ENCODE data around the gene SUCLA2.
"Not testable (repeated sequence)": the region's sequence is repeated elsewhere in the genome, so short reads cannot be mapped to it uniquely, and the experiment has no call there.

The SUCLA2 gene

GRCh38 chr13:47991859-47992258 is 9.2 kb downstream of the SUCLA2 start:
- no peak for DNase-seq (ENCODE audit: low read depth)

DNA sequence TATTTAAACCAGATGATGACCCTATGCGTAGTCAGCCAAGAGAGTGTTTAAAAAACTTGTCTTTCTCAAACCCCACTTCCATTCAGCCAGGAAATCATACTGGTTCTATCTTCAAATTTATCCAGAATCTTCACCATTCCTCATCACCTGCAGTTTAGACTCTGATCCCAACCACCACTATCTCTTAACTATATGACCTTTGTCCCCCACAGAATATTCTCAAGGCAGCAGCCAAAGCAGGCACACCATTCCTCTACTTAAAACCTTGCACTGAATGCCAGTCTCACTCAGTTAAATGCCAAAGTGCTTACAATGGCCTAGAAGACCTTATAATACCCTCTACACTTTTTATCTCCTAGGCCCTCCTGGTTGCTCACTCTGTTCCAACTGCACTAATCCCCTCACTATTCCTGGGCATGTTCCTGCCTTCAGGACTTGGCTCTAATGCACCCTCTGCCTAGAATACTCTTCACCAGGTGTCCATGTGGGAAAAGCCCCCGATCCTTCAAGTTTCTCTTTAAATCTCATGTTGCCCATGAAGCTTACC is 10.1 kb downstream of the SUCLA2 start:
- no peak for DNase-seq (ENCODE audit: low read depth)

DNA sequence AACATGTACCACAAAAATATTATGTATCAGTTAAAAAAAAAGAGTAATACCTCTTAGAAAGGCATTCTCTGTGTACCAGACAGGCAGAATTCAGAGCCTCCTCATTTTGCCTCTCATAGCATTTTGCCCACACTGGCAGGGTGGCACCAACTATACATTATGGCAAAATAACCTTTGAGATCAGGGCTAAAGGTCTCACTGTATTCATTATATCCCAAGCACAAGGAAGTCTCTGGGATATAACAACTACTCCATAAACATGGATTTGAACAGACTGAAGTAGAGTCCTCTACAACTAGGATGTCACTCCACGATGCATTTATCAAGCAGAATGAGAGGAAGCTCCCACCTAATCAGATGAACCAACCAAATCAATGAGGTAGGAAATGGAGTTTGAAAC is 10.6 kb downstream of the SUCLA2 start:
- no peak for DNase-seq (ENCODE audit: low read depth)

DNA sequence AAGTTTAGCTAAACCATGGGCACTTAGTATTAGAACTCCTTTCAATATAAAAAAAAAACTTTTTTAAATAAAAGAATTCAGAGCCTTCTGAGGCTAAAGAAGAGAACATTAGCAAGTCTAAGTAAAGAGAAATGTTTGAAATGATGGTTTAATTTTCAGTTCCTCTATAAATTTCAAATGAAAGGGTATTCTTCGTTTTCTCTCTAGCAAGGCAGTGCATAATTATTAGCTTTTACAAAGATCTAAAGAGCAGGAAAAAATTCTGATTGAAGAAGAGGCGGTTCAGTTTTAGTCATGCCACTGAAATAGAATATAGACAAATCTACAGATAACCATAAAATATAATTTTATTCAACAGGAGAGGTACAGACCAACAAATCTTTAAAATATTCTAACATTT is 18.0 kb downstream of the SUCLA2 start:
- DNase-seq (ENCODE audit: low read depth): no peak

DNA sequence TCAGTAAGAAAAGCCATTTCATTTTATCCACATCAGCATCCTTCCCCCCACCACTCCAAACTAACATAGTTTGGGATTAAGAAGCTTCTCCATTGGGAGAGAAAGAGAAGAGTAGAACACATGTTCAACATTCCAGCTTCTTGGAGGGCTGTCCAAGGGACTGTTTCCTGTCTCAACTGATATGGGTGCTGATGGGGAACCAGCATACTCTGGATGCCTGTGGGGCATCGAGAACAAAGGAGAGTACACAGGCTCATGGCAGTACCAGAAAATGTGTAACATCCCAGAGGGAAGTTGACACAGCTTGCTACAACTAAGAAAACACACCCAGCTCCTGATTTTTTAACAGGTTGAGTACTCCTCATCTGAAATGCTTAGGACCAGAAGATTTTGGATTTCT is 24.7 kb downstream of the SUCLA2 start:
- no peak for DNase-seq (ENCODE audit: low read depth)

- no peak for DNase-seq (ENCODE audit: low read depth)
Observed at GRCh38 chr13:47964863-47965262, 36.2 kb downstream of the SUCLA2 start.

DNA sequence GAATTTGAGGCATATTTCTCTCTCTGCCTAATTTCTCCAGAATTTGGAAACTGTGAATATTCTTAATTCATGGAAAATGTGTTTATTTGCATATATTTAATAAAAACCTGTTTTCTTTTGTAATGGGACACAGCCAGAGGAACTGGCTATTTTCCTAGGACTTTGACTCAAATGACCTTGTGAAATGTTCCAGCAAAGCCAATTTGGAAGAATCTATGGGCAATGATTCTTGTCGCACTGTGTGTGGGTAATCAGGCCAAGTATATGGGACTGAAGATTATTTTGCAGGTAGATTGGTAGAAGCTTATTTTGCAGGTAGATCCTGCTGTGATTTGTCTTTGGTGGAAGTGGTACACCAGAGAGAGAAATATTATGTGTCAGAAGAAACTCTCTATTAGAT is 38.8 kb downstream of the SUCLA2 start:
- DNase-seq (ENCODE audit: low read depth): no peak

DNA sequence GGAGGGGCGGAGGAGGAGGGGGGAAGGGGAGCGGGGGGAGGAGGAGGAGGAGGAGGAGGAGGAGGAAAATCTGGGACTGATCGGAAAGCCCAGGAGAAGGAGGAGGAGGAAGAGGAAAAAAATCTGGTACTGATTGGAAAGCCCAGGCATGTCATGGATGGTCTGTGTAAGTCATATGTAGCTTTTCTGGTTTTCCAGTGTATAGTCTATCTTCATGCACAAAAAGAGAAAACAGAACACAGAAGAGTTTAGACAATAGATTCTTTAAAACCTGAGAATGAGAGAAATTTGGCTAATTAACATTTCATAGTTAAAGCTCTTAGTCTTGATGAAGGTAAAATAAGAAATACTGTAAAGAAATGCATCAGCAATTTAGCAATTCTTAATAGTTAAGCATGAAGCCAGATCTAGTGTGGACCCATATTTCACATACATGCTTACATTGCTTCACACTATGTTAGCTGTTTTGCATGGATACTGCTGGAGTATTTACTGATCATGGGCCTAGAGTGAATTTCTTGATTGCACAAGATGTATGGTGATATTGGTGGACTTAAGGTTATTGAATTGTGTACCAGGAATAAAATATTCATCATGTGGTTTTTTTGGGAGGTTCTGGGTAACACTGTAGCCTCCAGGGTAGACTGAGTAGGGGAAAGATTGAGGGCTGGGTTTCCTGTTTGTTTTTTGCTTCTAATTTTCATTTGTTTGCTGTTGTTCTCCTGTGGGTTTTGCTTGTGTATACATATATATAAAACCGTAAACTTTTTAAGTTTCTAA is 41.4 kb downstream of the SUCLA2 start:
- DNase-seq (ENCODE audit: low read depth): no peak

GRCh38 chr13:47957073-47957472 is 44.0 kb downstream of the SUCLA2 start:
- DNase-seq (ENCODE audit: low read depth): no peak

GRCh38 chr13:47955836-47956235 is 45.2 kb downstream of the SUCLA2 start:
- DNase-seq (ENCODE audit: low read depth): no peak

GRCh38 chr13:47949799-47950198 is 51.3 kb downstream of the SUCLA2 start:
- DNase-seq (ENCODE audit: low read depth): no peak

GRCh38 chr13:47945738-47946137 is 55.3 kb downstream of the SUCLA2 start:
- no peak for DNase-seq (ENCODE audit: low read depth)

- DNase-seq (ENCODE audit: low read depth): not testable (repeated sequence)
Observed at GRCh38 chr13:47945146-47945545, 55.9 kb downstream of the SUCLA2 start.

GRCh38 chr13:47934371-47934770 is 66.7 kb downstream of the SUCLA2 start:
- no peak for DNase-seq (ENCODE audit: low read depth)

DNA sequence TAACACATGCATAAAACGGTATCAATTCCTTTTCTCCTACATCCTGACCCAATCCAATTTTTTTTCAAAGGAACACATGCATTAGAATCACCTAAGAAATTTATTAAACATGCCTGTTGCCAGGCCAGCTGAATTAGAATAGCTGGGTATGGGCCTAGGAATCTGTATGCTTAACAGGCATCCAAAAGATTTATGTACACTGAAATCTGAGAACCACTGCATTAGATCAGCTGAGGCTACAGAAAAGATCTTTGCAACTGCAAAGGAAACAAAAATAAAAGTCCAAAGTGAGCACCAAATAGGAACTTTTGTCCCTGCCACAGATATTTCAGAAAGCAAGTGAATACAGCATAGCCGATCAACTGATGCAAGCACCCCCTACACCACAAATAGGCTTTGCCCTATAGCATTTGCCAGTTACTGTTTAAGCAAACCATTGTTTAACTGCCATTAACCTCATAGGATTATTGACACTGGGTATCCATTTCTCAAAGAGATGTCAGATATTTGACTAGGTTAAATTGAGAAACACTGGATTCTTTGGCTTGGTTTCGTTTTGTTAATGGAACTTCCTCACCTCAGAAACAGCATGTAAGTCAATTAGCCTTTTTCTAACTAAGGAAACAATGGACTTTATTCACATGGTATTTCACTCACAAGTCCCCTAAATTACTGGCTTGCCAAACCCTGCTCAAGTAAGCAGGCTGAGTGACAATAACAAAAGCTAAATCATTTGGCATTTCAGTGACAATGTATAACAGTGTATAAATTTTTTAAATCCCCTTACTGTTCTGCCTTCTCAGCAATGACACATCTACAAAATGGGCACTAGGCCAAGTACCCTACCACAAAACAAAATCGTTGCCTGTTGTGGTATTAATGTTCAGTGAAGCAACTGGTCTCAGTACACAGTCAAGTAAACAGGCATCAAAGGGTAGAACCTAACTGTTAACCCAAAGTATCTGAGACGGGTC is 67.8 kb downstream of the SUCLA2 start:
- DNase-seq (ENCODE audit: low read depth): no peak

GRCh38 chr13:47930649-47931165 is 70.4 kb downstream of the SUCLA2 start:
- DNase-seq (ENCODE audit: low read depth): no peak

- DNase-seq (ENCODE audit: low read depth): no peak
Observed at GRCh38 chr13:47929156-47929555, 71.9 kb downstream of the SUCLA2 start.

DNA sequence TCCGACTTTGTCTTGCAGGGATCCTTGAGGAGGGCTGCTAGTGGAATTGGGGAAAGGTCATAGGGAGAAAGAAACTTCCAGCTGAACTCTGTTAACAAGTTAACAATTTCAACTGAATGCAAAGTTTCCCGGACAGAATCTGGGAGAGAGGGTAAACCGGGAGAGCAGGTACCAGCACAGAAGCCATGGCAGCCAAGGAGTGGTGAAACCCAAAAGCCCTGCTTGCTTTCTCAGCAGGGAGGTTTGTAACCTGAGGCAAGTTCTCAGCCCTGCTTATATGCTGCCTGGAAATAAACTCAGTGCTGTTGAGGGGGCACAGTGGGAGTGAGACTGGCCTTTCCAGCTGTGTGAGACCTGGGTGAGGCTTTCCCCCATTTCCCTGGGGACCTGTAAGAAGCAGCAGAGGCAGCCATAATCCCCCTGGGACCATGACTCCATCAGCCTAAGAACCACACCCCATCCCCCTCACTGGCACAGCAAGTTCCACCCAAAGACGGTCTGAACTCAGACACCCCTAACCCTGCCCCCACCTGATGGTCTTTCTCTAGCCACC is 84.0 kb downstream of the SUCLA2 start:
- DNase-seq (ENCODE audit: low read depth): no peak

DNA sequence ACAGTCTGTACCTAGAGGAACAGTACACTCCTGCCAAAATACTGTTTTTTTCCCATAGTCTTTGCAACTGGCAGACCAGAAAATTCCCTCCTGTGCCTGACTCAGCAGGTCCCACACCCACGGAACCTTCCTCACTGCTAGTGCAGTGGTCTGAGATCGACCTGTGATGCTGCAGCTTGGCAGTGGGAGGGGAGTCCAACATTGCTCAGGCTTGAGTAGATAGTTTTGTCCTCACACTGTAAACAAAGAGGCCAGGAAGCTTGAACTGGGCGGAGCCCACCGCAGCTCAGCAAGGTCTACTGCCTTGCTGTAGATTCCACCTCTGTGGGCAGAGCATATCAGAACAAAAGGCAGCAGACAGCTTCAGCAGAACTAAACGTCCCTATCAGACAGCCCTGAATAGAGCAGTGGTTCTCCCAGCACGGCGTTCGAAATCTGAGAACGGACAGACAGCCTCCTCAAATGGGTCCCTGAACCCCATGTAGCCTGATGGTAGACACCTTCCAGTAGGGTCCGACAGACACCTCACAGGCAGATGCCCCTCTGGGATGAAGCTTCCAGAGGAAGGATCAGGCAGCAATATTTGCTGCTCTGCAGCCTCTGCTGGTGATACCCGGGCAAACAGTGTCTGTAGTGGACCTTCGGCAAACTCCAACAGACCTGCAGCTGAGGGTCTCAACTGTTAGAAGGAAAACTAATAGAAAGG is 92.7 kb downstream of the SUCLA2 start:
- DNase-seq (ENCODE audit: low read depth): no peak

- DNase-seq (ENCODE audit: low read depth): no peak
Observed at GRCh38 chr13:47904891-47905290, 96.2 kb downstream of the SUCLA2 start.

GRCh38 chr13:47904241-47904640 is 96.8 kb downstream of the SUCLA2 start:
- DNase-seq (ENCODE audit: low read depth): no peak

GRCh38 chr13:47903836-47904235 is 97.2 kb downstream of the SUCLA2 start:
- DNase-seq (ENCODE audit: low read depth): no peak

Data from stimulated activated CD4-positive, alpha-beta T cell treated with anti-CD3 and anti-CD28 coated beads, Interleukin-2, amount 100 ng/mL, for 4 hours (primary cell).